ENCODE data around the gene FOLR2.

Gene FOLR2

DNA sequence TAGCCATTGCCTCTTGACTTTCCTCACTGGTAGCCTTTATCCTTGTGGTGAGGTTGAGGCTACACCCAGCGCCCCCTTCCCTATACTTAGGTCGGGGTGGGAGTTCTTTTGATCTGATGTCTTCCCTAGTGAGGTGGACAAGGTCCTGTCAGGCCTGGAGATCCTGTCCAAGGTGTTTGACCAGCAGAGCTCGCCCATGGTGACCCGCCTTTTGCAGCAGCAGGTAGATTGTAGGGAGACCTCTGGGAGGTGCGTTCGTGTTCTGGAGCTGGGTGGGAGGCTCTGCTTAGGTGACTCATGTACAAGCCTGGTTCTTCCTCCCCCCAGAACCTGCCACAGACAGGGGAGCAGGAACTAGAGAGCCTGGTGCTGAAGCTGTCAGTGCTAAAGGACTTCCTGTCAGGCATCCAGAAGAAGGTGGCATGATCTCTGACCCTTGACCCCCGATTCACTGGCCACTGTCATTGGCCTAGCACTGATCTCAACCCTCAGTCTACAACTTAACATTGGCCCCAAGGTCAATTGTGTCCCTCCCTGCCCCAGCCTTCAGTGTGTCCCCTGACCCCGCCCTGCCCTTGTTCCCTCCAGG lies 12.8 kb downstream of the FOLR2 start:
- in situ Hi-C loops (cut with HindIII; ENCODE audit: low sequenced_read_pairs) = no loop called here

DNA sequence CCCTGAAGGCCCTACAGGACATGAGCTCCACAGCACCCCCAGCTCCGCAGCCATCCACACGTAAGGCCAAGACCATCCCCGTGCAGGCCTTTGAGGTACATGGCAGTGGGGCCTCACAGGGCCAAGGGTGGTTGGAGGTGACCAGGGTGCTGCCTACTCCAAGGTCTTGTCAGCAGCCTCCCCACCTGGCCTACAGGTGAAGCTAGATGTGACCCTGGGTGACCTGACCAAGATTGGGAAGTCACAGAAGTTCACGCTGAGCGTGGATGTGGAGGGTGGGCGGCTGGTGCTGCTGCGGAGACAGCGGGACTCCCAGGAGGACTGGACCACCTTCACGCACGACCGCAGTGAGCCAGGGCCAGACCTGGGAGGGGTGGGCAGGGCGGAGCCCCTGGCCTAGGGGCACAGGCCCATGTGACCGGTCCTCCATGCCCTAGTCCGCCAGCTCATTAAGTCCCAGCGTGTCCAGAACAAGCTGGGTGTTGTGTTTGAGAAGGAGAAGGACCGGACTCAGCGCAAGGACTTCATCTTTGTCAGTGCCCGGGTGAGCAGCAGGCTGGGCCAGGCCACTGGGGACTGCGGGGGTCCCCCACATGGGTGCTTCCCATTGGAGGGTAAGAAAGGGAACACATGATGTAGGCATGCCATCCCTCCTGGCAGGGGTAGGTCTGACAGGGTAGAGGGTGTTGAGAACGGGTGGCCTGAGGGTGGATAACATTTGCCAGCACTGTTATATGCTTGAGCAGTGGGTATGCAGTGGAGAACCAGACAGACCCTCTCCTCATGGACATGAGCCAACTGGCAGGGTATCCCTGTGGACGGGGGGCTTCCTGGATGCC lies 13.6 kb downstream of the FOLR2 start:
- in situ Hi-C loops (cut with HindIII; ENCODE audit: low sequenced_read_pairs) = no loop called here

DNA sequence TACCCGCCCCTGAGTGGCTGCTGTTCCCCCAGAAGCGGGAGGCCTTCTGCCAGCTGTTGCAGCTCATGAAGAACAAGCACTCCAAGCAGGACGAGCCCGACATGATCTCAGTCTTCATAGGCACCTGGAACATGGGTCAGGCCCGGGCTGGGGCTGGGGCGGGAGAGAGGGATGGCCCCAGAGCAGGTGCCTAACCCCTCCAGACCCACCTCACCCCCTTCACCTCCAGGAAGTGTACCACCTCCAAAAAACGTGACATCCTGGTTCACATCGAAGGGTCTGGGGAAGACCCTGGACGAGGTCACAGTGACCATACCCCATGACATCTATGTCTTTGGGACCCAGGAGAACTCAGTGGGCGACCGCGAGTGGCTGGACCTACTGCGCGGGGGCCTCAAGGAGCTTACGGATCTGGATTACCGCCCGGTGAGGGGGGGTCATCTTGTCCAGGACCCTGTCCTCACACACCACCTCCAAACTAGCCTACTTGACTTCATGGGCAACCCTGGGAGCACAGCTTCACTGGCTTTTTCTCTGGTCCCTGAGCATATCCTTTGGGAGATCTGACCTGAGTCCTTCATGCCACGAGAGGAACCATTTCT lies 14.3 kb downstream of the FOLR2 start:
- in situ Hi-C loops (cut with HindIII; ENCODE audit: low sequenced_read_pairs) = no loop called here

DNA sequence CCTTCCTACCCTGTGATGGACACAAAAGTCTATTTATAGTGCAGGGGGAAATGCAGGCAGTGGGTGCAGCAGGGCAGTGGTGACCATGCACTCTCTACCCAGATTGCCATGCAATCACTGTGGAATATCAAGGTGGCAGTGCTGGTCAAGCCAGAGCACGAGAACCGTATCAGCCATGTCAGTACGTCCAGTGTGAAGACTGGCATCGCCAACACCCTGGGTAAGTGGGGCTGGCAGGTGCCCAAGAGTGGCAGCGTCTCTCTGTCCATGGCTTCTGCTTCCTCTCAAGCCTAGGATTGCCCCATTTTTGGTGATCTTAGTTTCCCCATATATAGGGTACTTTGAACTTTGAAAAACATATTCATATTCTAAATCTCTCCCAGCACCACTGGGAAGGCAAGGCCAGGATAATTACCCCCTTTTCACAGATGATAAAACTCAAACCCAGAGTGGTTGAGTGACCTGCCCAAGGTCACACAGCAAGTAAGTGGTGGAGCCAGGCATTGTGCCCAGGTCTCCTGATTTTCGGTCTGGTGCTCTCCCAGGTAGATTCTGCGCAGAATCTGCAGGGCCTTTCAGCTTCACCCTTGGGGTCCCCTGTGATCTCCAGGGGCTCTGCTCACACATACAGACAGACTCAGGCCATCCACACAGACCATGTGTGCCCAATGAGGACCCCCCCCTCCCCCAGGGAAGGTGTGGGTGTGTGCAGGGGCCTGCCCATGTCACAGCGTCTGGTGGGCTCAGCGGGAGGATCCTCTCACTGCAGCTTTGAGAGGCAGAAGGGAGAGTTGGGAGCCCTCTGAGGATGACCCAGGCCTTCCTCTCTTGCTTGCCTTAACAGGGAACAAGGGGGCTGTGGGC lies 15.0 kb downstream of the FOLR2 start:
- in situ Hi-C loops (cut with HindIII; ENCODE audit: low sequenced_read_pairs) = no loop called here

DNA sequence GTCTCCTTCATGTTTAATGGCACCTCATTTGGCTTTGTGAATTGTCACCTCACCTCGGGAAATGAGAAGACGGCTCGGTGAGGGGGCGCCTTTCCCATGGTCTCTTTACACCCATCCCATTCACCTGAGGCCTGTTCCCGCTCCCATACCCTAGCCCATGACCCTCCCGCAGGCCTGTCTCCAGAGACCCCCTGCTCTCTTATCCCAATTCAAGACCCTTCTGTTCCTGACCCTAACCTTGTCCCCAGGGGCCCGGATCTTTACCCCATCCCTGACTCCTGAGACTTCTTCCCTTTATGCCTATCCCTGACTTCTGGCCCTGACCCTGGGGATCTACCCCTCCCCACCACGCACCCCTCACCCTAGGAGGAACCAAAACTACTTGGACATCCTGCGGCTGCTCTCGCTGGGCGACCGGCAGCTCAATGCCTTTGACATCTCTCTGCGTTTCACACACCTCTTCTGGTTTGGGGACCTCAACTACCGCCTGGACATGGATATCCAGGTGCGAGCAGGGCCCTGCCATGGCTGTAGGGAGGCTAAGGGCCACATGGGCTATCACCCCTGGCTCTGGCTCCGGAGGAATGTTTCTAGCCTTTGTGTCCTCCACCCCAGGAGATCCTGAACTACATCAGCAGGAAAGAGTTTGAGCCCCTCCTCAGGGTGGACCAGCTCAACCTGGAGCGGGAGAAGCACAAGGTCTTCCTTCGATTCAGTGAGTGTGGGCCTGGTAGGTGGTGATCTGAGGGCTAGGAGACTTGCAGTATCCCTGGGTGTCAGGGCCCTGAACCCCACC lies 15.9 kb downstream of the FOLR2 start:
- in situ Hi-C loops (cut with HindIII; ENCODE audit: low sequenced_read_pairs) = no loop called here

DNA sequence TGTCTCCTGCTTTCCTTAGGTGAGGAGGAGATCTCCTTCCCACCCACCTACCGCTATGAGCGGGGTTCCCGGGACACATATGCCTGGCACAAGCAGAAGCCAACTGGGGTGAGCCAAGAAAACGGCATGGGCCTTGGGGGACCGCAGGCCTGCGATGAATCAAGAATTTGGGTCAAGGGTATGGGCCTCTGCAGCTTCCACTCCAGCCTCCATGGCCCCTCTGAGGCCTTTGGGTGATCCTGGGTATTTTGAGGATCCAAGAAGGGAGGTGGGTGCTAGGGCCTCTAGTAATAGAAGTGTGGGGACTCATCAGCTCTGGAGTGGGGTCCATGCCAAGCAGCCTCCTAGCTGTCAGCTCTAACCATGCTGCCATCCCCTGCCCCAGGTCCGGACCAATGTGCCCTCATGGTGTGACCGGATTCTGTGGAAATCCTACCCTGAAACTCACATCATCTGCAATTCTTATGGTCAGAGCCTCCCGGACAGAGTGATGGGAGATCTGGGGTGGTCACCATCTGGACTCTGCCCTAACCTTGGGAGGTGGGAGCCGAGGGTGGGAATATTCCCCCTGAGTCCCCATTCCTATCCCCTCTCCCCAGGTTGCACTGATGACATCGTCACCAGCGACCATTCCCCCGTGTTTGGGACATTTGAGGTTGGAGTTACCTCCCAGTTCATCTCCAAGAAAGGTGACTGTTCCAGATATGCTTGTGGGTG lies 16.6 kb downstream of the FOLR2 start:
- in situ Hi-C loops (cut with HindIII; ENCODE audit: low sequenced_read_pairs) = no loop called here

DNA sequence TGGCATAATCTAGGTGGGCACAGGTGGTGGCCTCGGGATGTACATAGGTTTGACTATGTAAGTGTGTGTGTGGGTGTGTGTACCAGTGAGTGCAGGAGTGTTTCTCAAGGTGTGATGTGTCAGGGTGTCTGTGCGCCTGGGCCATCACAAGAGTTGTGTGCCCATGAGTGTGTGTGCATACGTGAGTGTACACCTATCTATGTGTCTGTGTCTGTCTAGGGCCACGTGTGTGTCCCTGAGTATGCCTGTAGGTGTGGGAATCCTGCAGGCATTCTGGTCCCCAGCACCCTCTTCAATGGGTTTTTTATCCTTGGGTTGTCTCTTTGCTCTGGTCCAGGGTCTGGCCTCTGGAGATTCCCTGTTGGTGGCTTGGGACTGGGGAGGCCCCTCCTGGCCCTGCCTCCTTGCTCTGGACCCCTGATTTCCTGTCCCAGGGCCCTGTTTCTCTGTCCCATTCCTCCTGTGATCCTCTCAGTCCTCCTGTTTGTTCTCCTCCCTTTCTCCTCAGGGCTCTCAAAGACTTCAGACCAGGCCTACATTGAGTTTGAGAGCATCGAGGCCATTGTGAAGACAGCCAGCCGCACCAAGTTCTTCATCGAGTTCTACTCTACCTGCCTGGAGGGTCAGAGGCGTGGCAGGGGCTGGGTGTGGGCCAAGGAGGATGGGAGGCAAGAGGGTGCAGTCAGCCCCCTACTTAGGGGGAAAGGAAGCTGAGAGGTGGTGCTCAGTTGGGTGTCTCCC lies 17.3 kb downstream of the FOLR2 start:
- in situ Hi-C loops (cut with HindIII; ENCODE audit: low sequenced_read_pairs) = no loop called here

DNA sequence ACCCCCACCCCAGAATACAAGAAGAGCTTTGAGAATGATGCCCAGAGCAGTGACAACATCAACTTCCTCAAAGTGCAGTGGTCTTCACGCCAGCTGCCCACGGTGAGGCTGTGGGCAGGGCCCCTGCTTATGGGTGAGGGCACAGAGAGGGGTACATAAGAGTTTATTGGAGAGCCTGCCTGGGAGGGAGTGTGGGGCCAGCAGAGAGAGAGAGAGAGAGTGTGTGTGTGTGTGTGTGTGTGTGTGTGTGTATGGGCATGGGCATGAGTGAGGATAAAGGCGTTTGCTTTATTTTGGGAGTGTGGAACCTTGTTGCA lies 17.9 kb downstream of the FOLR2 start:
- in situ Hi-C loops (cut with HindIII; ENCODE audit: low sequenced_read_pairs) = no loop called here

DNA sequence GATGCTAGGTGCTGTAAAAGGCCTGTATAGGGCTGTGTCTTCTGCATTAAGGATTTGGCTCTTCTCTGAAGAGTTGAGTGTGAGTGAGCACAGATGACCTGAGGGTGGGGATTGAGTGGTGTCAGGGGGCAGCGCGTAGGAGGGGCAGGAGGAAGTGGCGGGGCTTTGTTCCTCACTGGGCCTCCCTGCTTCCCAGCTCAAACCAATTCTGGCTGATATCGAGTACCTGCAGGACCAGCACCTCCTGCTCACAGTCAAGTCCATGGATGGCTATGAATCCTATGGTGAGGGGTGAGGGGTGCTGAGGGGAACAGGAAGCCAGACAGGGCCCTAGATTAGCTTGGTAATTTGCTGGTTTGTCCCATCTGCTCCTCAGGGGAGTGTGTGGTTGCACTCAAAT lies 18.3 kb downstream of the FOLR2 start:
- in situ Hi-C loops (cut with HindIII; ENCODE audit: low sequenced_read_pairs) = no loop called here

DNA sequence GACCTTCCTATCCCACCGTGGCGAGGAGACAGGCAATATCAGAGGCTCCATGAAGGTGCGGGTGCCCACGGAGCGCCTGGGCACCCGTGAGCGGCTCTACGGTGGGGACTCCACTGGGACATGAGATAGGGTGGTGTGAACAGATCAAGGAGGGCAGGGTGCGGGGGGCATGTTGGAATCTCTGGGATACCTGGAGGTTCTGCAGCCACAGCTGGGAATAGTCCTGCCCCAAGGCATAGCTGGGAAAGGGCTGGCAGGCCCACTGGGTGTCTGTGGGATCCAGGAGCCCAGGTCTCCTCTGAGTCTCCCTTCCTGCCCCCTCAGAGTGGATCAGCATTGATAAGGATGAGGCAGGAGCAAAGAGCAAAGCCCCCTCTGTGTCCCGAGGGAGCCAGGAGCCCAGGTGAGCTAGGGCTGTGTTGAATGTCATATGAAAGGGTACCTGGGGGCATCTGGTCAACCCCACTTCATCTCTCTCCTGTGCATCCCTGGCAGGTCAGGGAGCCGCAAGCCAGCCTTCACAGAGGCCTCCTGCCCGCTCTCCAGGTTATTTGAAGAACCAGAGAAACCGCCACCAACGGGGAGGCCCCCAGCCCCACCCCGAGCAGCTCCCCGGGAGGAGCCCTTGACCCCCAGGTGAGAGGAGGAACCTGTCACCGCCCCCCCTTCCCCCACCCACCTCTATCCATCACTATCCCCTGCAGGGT lies 18.9 kb downstream of the FOLR2 start:
- in situ Hi-C loops (cut with HindIII; ENCODE audit: low sequenced_read_pairs) = no loop called here

DNA sequence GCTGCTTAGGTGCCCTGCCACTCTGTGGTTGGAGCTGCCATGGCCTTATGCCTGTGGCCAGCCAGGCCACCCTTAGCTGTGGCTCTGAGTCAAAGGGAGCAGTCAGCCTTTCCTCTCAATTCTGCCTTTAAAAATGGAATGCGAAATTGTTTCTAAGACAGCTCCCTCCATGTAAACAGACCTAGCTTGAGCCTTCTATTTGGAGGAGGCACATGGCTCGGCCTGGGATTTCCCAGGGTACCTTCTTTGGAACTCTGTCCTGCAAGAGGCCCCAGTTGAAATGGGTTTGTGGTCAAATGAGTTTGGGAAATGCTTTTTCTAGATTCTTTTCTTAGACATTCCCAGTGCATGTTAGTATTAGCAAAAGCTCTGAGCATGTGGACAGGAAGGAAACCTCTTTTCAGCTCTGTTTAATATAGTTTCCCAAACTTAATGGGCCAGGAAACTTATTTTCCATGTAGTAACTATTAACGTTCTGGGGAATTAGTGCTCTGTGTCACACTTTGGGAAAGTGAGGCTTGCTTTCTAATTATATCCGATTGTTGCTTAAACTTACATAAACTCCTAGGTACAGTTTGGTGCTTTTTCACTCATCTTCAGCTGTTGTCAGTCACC lies 19.6 kb downstream of the FOLR2 start:
- in situ Hi-C loops (cut with HindIII; ENCODE audit: low sequenced_read_pairs) = no loop called here

DNA sequence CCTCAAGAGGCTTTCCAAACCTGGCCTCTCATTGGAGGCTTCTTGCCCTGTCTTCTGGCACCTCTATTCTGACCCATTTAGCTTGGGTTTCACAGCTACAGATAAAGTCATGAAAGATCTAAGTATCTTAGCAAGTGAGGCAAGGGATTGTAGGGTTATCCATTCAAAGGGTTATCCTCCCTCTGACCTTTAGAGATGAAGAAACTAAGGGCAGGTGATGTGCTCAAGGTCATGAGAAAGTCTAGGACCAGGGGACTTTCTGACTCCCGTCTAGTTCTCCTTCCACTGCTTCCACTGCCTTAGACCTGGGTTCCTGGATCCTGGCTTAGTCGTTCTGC lies 20.1 kb downstream of the FOLR2 start:
- in situ Hi-C loops (cut with HindIII; ENCODE audit: low sequenced_read_pairs) = no loop called here

DNA sequence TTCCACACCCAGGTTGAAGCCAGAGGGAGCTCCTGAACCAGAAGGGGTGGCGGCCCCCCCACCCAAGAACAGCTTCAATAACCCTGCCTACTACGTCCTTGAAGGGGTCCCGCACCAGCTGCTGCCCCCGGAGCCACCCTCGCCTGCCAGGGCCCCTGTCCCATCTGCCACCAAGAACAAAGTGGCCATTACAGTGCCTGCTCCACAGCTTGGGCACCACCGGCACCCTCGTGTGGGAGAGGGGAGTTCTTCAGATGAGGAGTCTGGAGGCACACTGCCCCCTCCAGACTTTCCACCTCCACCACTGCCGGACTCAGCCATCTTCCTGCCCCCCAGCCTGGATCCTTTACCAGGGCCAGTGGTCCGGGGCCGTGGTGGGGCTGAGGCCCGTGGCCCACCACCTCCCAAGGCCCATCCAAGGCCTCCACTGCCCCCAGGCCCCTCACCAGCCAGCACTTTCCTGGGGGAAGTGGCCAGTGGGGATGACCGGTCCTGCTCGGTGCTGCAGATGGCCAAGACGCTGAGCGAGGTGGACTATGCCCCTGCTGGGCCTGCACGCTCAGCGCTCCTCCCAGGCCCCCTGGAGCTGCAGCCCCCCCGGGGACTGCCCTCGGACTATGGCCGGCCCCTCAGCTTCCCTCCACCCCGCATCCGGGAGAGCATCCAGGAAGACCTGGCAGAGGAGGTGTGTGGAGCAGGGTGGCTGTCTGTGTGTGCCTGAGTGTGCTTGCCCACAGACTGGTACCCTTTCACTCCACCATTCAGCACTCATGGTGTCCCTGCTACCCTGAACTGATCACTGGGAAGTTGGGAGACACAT lies 20.7 kb downstream of the FOLR2 start:
- in situ Hi-C loops (cut with HindIII; ENCODE audit: low sequenced_read_pairs) = no loop called here

DNA sequence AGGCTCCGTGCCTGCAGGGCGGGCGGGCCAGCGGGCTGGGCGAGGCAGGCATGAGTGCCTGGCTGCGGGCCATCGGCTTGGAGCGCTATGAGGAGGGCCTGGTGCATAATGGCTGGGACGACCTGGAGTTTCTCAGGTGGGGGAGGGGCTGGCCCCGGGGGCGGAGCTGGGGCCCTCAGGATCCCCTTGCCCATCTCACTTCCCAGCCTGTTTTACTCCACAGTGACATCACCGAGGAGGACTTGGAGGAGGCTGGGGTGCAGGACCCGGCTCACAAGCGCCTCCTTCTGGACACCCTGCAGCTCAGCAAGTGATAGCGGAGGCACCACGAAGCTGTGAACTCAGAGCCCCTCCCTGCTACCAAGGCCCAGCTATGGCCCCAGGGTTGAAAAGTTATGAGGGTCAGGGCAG lies 21.5 kb downstream of the FOLR2 start:
- in situ Hi-C loops (cut with HindIII; ENCODE audit: low sequenced_read_pairs) = no loop called here

DNA sequence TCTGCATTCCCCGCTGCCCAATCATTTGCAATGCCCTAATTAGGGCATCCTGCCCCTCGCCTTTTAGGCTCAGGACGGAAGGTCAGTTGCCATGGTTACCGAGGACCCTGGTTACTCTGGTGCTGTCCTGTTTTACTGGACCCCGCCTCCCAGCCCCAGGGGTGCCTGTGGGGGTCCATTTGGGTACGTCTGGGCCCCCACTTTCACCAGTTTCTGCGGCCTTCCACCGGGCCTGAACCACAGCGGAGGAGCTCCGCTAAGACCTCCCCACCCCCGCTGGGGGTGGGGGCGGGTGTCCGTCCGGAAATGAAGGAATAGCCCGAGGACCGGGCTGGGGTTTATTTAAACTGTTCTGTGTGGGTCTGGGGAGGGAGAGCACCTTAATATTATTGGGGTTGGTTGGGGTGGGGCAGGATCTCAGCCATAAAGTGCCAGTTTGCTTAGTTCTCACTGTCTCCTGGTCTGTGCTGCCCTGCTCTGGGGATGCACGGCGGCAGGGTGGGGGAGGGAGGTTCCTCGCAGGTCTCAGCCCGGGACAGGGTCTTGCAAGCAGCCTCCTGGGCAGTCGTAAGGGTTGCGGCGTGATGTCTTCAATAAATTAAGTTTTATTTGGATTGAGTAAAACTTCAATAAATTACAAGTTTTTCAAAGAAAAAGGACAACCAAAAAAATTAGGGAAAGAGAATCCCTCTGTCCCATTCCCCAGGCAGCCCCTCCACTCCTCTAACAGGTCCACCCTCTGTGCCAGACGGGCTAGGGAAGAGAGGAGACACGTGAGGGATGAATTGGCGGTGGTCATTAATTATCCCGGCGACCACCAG lies 22.1 kb downstream of the FOLR2 start:
- in situ Hi-C loops (cut with HindIII; ENCODE audit: low sequenced_read_pairs) = no loop called here

DNA sequence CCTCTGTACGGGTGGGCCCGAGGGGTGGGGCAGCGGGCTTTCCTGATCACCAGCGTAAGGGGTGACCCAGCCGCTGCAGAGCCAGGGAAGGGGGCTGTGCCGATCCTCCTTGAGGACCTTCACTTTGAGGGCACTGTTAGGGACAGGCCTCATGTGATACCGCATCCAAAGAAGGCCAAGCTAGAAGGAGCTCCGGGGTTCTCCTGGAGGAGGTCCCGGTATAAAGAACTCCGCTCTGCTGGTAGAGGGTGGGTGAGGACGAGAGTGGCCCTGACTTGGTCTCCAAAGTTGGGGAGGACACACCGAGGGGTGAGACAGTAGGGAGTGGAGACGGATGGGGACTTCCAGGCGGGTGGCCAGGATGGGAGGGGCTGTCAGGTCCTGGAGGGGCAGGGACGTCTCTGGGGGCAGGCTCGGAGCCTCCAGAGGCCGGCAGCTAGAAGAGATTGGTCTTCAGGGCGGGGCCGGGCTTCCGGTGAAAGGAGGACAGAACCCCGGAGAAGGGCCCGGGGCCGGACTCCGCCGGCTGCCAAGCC lies 22.8 kb downstream of the FOLR2 start:
- in situ Hi-C loops (cut with HindIII; ENCODE audit: low sequenced_read_pairs) = no loop called here
